Raji (cell line): Measurements from ENCODE around the gene ADGRL2.

ENCODE experiments used
- POLR2A ChIP-seq: IDR thresholded peaks from 2 replicates; pipeline ENCODE4 v1.6.1; 2011; ENCODE audit warnings: low read depth, low read length, control low read depth; ENCODE audit not compliant: insufficient read depth

Gene ADGRL2

GRCh38 chr1:81800695-81801650 lies at the start of gene ADGRL2:
ADGRL2 (plus strand) TSS chr1:81800934; CDS start chr1:81836985, 36,051 bp downstream.
- no peak for TF ChIP-seq POLR2A

GRCh38 chr1:81752840-81753239 lies 47.9 kb upstream of the ADGRL2 start:
- no peak for TF ChIP-seq POLR2A

GRCh38 chr1:81754424-81754823 lies 46.3 kb upstream of the ADGRL2 start:
- TF ChIP-seq POLR2A, result no peak

GRCh38 chr1:81756872-81757271 lies 43.9 kb upstream of the ADGRL2 start:
- TF ChIP-seq POLR2A, result no peak

GRCh38 chr1:81757398-81758020 lies 43.2 kb upstream of the ADGRL2 start:
- TF ChIP-seq POLR2A, result no peak

GRCh38 chr1:81758181-81758580 lies 42.6 kb upstream of the ADGRL2 start:
- TF ChIP-seq POLR2A, result no peak

GRCh38 chr1:81760477-81761097 lies 40.1 kb upstream of the ADGRL2 start:
- no peak for TF ChIP-seq POLR2A

GRCh38 chr1:81775510-81775909 lies 25.2 kb upstream of the ADGRL2 start:
- no peak for TF ChIP-seq POLR2A

- no peak for TF ChIP-seq POLR2A
Measured at GRCh38 chr1:81780705-81781454, 19.9 kb upstream of the ADGRL2 start.

- no peak for TF ChIP-seq POLR2A
Measured at GRCh38 chr1:81781749-81782148, 19.0 kb upstream of the ADGRL2 start.

GRCh38 chr1:81792184-81792583 lies 8.6 kb upstream of the ADGRL2 start:
- TF ChIP-seq POLR2A, result no peak

GRCh38 chr1:81797701-81798100 lies 3.0 kb upstream of the ADGRL2 start:
- no peak for TF ChIP-seq POLR2A

- TF ChIP-seq POLR2A, result no peak
Measured at GRCh38 chr1:81799939-81800694, 617 bp upstream of the ADGRL2 start.
